HEK293 (cell line): ENCODE measurements around the gene TULP1.

ENCODE experiments used
- CTCF ChIA-PET: fragments of 350-600 bp; formaldehyde crosslinking; extraction: SDS; loops from one replicate; lab custom pipeline; 2021; ENCODE audit warnings: antibody characterized with exemption; lab: Yijun Ruan, JAX
- POLR2A ChIA-PET: fragments of 300-600 bp; formaldehyde crosslinking; extraction: SDS; loops from one replicate; lab custom pipeline; 2020; ENCODE audit warnings: antibody characterized with exemption, inconsistent platforms; lab: Yijun Ruan, JAX
- H3K27ac ChIP-seq: fragments of 200-500 bp; sonication (Bioruptor generic); 2 replicates; pipeline ENCODE4 v1.5.1; 2014; ENCODE audit warnings: low read depth, low read length, control low read depth, inconsistent platforms; ENCODE audit errors: extremely low read depth
- H3K36me3 ChIP-seq, 2 experiments: fragments of 200-500 bp in 1 of 2; sonication (Bioruptor generic) in 1 of 2; 1 replicate in 1 of 2; 2 replicates in 1 of 2; pipeline ENCODE4 v1.5.1; 2014 to 2017; ENCODE audit warnings: inconsistent platforms in 2 of 2, low read length in 2 of 2; ENCODE audit not compliant: control insufficient read depth in 2 of 2, insufficient read depth in 1 of 2
- H3K4me1 ChIP-seq: fragments of 200-500 bp; sonication (Bioruptor generic); 2 replicates; pipeline ENCODE4 v1.5.1; 2014; ENCODE audit warnings: mild to moderate bottlenecking, low read length, inconsistent platforms; ENCODE audit not compliant: control insufficient read depth, insufficient read depth
- H3K4me3 ChIP-seq: 2 replicates; pipeline ENCODE4 v1.5.1; 2011; ENCODE audit warnings: low read depth, mild to moderate bottlenecking, control low read depth, low read length, moderate library complexity
- H3K9me3 ChIP-seq: fragments of 200-500 bp; sonication (Bioruptor generic); 2 replicates; pipeline ENCODE4 v1.5.1; 2014; ENCODE audit warnings: low read depth, low read length, inconsistent platforms; ENCODE audit not compliant: control insufficient read depth, insufficient read depth
- BCL11B ChIP-seq: fragments of 450-650 bp; formaldehyde crosslinking; IDR thresholded peaks from 2 replicates; pipeline ENCODE4 v1.5.1; 2016; ENCODE audit warnings: low read depth, missing biosample characterization, missing genetic modification characterization
- CTCF ChIP-seq: fragments of 450-650 bp; formaldehyde crosslinking; IDR thresholded peaks from 2 replicates; pipeline ENCODE4 v1.5.1; 2016; ENCODE audit warnings: missing biosample characterization, missing genetic modification characterization
- ELK4 ChIP-seq: IDR thresholded peaks from 2 replicates; pipeline ENCODE4 v1.6.1; 2011; ENCODE audit warnings: mild to moderate bottlenecking, low read depth, low read length, borderline replicate concordance
- HOXA7 ChIP-seq: sonication (generic); formaldehyde crosslinking; IDR thresholded peaks from 2 replicates; pipeline ENCODE4 v1.8.1; 2022; ENCODE audit warnings: missing genetic modification reagents, borderline replicate concordance
- HOXC10 ChIP-seq: sonication (generic); formaldehyde crosslinking; IDR thresholded peaks from 2 replicates; pipeline ENCODE4 v1.8.1; 2023; ENCODE audit warnings: mild to moderate bottlenecking, missing genetic modification reagents
- MZF1 ChIP-seq: fragments of 450-650 bp; formaldehyde crosslinking; IDR thresholded peaks from 2 replicates; pipeline ENCODE4 v1.5.1; 2017; ENCODE audit warnings: missing biosample characterization, missing genetic modification characterization, borderline replicate concordance
- PRDM10 ChIP-seq: fragments of 450-650 bp; formaldehyde crosslinking; IDR thresholded peaks from 2 replicates; pipeline ENCODE4 v1.5.1; 2016; ENCODE audit warnings: missing biosample characterization, missing genetic modification characterization
- PRDM4 ChIP-seq: fragments of 450-650 bp; formaldehyde crosslinking; IDR thresholded peaks from 2 replicates; pipeline ENCODE4 v1.5.1; 2017; ENCODE audit warnings: missing biosample characterization, missing genetic modification characterization
- REST ChIP-seq: fragments of 450-650 bp; formaldehyde crosslinking; IDR thresholded peaks from 2 replicates; pipeline ENCODE4 v1.5.1; 2016; ENCODE audit warnings: missing biosample characterization, missing genetic modification characterization
- SP2 ChIP-seq: fragments of 450-650 bp; formaldehyde crosslinking; IDR thresholded peaks from 2 replicates; pipeline ENCODE4 v1.5.1; 2016; ENCODE audit warnings: missing biosample characterization, missing genetic modification characterization
- ZIC2 ChIP-seq: fragments of 450-650 bp; formaldehyde crosslinking; IDR thresholded peaks from 2 replicates; pipeline ENCODE4 v1.5.1; 2016; ENCODE audit warnings: missing biosample characterization, missing genetic modification characterization
- ZNF311 ChIP-seq: fragments of 450-650 bp; formaldehyde crosslinking; IDR thresholded peaks from 2 replicates; pipeline ENCODE4 v1.5.1; 2017; ENCODE audit warnings: missing biosample characterization, missing genetic modification characterization, borderline replicate concordance
- ZNF324 ChIP-seq: fragments of 450-650 bp; formaldehyde crosslinking; IDR thresholded peaks from 2 replicates; pipeline ENCODE4 v1.5.1; 2016; ENCODE audit warnings: missing biosample characterization, missing genetic modification characterization
- ZNF362 ChIP-seq: fragments of 450-650 bp; formaldehyde crosslinking; IDR thresholded peaks from 2 replicates; pipeline ENCODE4 v1.5.1; 2016; ENCODE audit warnings: missing biosample characterization, missing genetic modification characterization
- ZNF37A ChIP-seq: fragments of 450-650 bp; IDR thresholded peaks from 2 replicates; pipeline ENCODE4 v1.5.1; 2018; ENCODE audit warnings: missing biosample characterization, missing genetic modification characterization
- ZNF48 ChIP-seq: fragments of 450-650 bp; formaldehyde crosslinking; IDR thresholded peaks from 2 replicates; pipeline ENCODE4 v1.5.1; 2016; ENCODE audit warnings: missing biosample characterization, missing genetic modification characterization
- ZNF521 ChIP-seq: fragments of 450-650 bp; formaldehyde crosslinking; IDR thresholded peaks from 2 replicates; pipeline ENCODE4 v1.5.1; 2017; ENCODE audit warnings: missing biosample characterization, mild to moderate bottlenecking, missing genetic modification characterization
- ZNF610 ChIP-seq: fragments of 450-650 bp; formaldehyde crosslinking; IDR thresholded peaks from 2 replicates; pipeline ENCODE4 v1.5.1; 2016; ENCODE audit warnings: missing biosample characterization, missing genetic modification characterization, borderline replicate concordance

Gene TULP1

GRCh38 chr6:35476004-35476403, 36.7 kb downstream of the TULP1 start:
- TF ChIP-seq ZNF521 = no peak
- TF ChIP-seq SP2 (tag by site-specific recombination) = 0 out of 2 replicates have a peak, but pooled peaks have one; percentile 8
- TF ChIP-seq ZNF48 (tag by site-specific recombination) = no peak
- TF ChIP-seq REST (tag by site-specific recombination) = no peak
- no peak for TF ChIP-seq HOXA7
- TF ChIP-seq ZNF610 = no peak
- no peak for TF ChIP-seq HOXC10 (CRISPR knock-in tag)
- no peak for TF ChIP-seq ZNF324 (tag by site-specific recombination)
- no peak for TF ChIP-seq MZF1 (tag by site-specific recombination)
- no peak for TF ChIP-seq CTCF (tag by site-specific recombination)
- peak; percentile 58 for TF ChIP-seq PRDM10 (tag by site-specific recombination)
- no peak for TF ChIP-seq ZNF311 (tag by site-specific recombination)
- no peak for TF ChIP-seq ZNF362
- no peaks in the 10 kb centered on the region for H3K4me1 ChIP-seq
- ChIA-PET POLR2A (interaction anchor here (1.0 to 9.5 kb wide), 2 partner anchors 9 to 20 kb away, joined by 4 to 198 read pairs; no protein-coding TSS in a partner anchor), CTCF (interaction anchor here (0.8 kb wide), 1 partner anchor 134 kb away, joined by 3 read pairs; the partner anchor contains the start of gene PPARD)
- no peak overlapping the region for H3K4me3 ChIP-seq
- no peak overlapping the region for H3K27ac ChIP-seq
- H3K9me3 ChIP-seq = no peaks in the 10 kb centered on the region
- peaks cover 3 to 62% of the 10 kb centered on the region in 2 experiments; a peak in 2 of 3 replicates for H3K36me3 ChIP-seq

GRCh38 chr6:35475573-35475972, 37.1 kb downstream of the TULP1 start:
- H3K27ac ChIP-seq = no peak overlapping the region
- TF ChIP-seq ZNF37A = no peak
- peak; percentile 56; the same call in 1 of the 2 replicates for TF ChIP-seq BCL11B (tag by site-specific recombination)
- TF ChIP-seq ZIC2 = no peak
- TF ChIP-seq PRDM4 (tag by site-specific recombination) = no peak
- no peak for TF ChIP-seq ELK4
- H3K4me3 ChIP-seq = no peak overlapping the region
- H3K9me3 ChIP-seq = no peaks in the 10 kb centered on the region
- POLR2A ChIA-PET = interaction anchor here (1.0 to 9.5 kb wide), 2 partner anchors 9 to 21 kb away, joined by 4 to 198 read pairs; no protein-coding TSS in a partner anchor
- no peaks in the 10 kb centered on the region for H3K4me1 ChIP-seq
- peaks cover 3 to 64% of the 10 kb centered on the region in 2 experiments; a peak in 2 of 3 replicates for H3K36me3 ChIP-seq
- CTCF ChIA-PET = interaction anchor here (0.8 kb wide), 1 partner anchor 133 kb away, joined by 3 read pairs; the partner anchor contains the start of gene PPARD
